Measurements from ENCODE around the gene SPDYE18. TPM values are rescaled to one million over a fixed set of nuclear protein-coding genes. Genes with fewer than 3 reads are reported as not detected.

SPDYE18 gene
- total RNA-seq, 3 donors from 2014 or later = 0.52 TPM; not detected in 2

Other genes starting within 250 kb of the SPDYE18 start
- gene SPDYE17, start 30.2 kb downstream of the SPDYE18 start, total RNA-seq = not detected
- gene CCDC146, start 60.1 kb upstream of the SPDYE18 start, total RNA-seq = under 1 TPM; 0.24 to 0.96 (median 0.42) TPM
- under 1 TPM in 2 of 3 donors, not detected in 1; 0.11 to 0.37 TPM for gene FGL2, start 137.3 kb upstream of the SPDYE18 start, total RNA-seq

Data from activated T-cell treated with anti-CD3 and anti-CD28 coated beads, Interleukin-2, amount 50 U/mL, for 4 hours (primary cell).